Ectodermal cell (in vitro differentiated cells): ENCODE data around the gene ZNF444.
"Not testable (repeated sequence)": the region's sequence is repeated elsewhere in the genome, so short reads cannot be mapped to it uniquely, and the experiment has no call there.

Experiments used
- H3K27ac ChIP-seq: 2 replicates; pipeline ENCODE4 v1.7.0; 2013; ENCODE audit warnings: mild to moderate bottlenecking, low read depth, low read length; ENCODE audit not compliant: insufficient read depth, poor library complexity, severe bottlenecking
- H3K27me3 ChIP-seq: 2 replicates; pipeline ENCODE4 v1.7.0; 2013; ENCODE audit warnings: mild to moderate bottlenecking, low read length; ENCODE audit not compliant: insufficient read depth, control insufficient read depth, poor library complexity, severe bottlenecking
- H3K36me3 ChIP-seq: one replicate; pipeline ENCODE4 v1.7.0; 2013; ENCODE audit warnings: low read length; ENCODE audit not compliant: control insufficient read depth, insufficient read depth
- H3K4me1 ChIP-seq: one replicate; pipeline ENCODE4 v1.7.0; 2013; ENCODE audit warnings: low read length; ENCODE audit not compliant: control insufficient read depth, insufficient read depth
- H3K4me3 ChIP-seq: 2 replicates; pipeline ENCODE4 v1.7.0; 2013; ENCODE audit warnings: low read depth, low read length, control low read depth; ENCODE audit not compliant: insufficient read depth
- H3K9me3 ChIP-seq: 2 replicates; pipeline ENCODE4 v1.7.0; 2013; ENCODE audit warnings: mild to moderate bottlenecking, low read length, moderate library complexity; ENCODE audit not compliant: control insufficient read depth
- WGBS, 2 experiments: methylation state at CpG; one replicate each; pipeline ENCODE4 v1.1.7; 2013; ENCODE audit warnings: missing lambda C conversion rate in 2 of 2; 5-methylcytosine and 5-hydroxymethylcytosine counted together

ZNF444 gene

DNA sequence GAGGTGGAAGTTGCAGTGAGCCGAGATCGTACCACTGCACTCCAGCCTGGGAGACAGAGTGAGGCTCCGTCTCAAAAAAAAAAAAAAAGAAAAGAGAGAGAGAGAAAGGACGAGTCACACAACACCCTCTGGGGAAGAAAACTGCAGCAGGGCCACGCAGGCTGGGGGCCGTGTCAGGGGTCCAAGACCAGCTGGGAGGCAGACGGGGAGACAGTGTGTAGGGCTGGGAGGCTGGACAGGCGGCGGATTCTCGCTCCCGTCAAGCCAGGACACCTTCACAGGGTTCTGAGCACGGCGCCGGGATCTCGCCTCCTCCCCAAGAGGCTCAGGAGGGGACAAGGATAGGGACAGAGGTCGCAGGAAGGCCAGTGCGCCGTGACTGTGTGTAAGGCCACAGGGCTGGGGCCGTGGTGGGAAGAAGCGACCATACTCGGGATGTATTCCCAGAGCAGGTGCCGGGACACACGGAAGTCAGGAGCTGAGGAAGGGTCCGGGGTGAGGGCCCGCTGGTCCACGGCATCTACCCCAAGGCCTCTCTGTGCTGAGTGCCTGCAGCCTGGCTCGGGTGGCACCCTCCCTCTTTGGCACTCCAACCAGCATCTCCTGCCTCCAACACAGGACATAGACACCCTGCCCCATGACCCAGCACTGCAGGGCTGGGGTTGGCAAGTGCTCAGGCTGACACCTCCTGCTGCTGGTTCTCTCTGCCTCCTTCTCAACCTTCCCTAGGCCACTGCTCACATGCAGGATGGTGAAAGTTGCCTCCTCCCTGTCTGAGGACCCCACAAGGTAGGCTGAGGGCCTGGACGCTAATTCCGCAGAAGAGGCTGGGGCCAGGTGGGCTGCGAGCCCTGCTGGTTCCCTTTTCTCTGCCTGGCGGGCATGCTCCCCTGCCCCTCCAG, 41.2 kb upstream of the ZNF444 start:
- Histone ChIP-seq H3K4me3 (no peak overlapping the region), H3K4me1 (no peaks in the 10 kb centered on the region), H3K9me3 (no peaks in the 10 kb centered on the region), H3K27me3 (no peaks in the 10 kb centered on the region), H3K36me3 (peaks cover 21% of the 10 kb centered on the region), H3K27ac (no peak overlapping the region)
- WGBS, 2 experiments = 93% methylated on average over 31 of the region's 31 CpGs

DNA sequence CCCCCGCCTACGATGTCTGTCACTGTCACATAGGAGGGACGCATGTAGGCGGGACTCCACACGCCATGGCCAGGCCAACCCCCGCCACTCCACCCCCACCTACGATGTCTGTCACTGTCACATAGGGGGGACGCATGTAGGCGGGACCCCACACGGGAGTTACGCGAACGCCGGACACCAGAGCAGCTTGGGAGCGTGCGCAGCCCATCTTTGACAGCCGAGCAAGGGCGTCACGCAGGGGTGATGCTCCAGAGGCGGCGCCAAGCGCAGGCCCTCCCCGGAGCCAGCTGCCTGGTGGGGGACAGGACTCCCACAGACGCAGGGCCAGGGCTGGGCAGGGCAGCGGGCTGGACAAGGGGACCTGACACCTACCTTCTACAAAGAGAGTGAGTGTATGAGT, 40.0 kb upstream of the ZNF444 start:
- WGBS, 2 experiments = 89% methylated on average over 25 of the region's 25 CpGs
- Histone ChIP-seq H3K27me3 (no peaks in the 10 kb centered on the region), H3K9me3 (no peaks in the 10 kb centered on the region), H3K4me1 (peaks cover 11% of the 10 kb centered on the region), H3K4me3 (no peak overlapping the region), H3K36me3 (peaks cover 19% of the 10 kb centered on the region), H3K27ac (no peak overlapping the region)

GRCh38 chr19:56101746-56102535, 39.1 kb upstream of the ZNF444 start:
- Histone ChIP-seq H3K27me3 (no peaks in the 10 kb centered on the region), H3K27ac (no peak overlapping the region), H3K4me1 (peaks cover 13% of the 10 kb centered on the region), H3K9me3 (no peaks in the 10 kb centered on the region), H3K36me3 (peaks cover 19% of the 10 kb centered on the region), H3K4me3 (no peak overlapping the region)
- WGBS, 2 experiments = 96 to 97% methylated on average over 34 of the region's 34 CpGs

DNA sequence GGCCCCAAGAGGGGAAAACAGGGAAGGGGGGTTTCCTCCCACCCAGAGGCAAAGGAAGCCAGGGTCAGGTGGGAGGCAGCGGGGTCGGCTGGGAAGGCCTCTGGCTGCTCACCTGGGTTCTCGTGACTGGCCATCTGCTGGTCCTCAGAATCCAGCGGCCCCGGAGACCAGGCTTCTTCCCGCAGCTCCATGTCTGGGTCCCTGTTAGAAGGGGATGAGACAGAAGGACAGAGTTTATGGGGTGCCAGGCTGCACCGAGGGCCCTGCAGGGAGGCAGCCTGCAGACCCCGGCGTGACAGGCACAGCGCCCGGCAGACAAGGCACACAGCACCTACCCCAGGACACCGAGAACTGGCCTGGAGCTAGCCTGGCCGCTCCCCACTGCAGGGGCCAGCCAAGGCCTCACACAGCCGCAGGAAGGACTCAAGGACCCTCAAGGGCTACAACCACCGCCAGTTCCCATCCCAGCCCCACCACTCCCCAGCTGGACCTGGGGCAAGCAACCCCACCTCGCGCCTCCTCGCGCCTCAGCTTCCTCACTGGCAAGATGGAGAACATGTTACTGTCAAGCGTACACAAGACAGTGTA, 38.0 kb upstream of the ZNF444 start:
- no peak overlapping the region for H3K4me3 ChIP-seq
- no peak overlapping the region for H3K27ac ChIP-seq
- H3K9me3 ChIP-seq = no peaks in the 10 kb centered on the region
- no peaks in the 10 kb centered on the region for H3K27me3 ChIP-seq
- WGBS, 2 experiments = 94% methylated on average over 20 of the region's 20 CpGs
- H3K36me3 ChIP-seq = peaks cover 19% of the 10 kb centered on the region
- peaks cover 17% of the 10 kb centered on the region for H3K4me1 ChIP-seq

GRCh38 chr19:56104423-56104822, 36.7 kb upstream of the ZNF444 start:
- Histone ChIP-seq H3K4me1 (peaks cover 30% of the 10 kb centered on the region), H3K27me3 (no peaks in the 10 kb centered on the region), H3K4me3 (no peak overlapping the region), H3K27ac (no peak overlapping the region), H3K36me3 (peaks cover 13% of the 10 kb centered on the region), H3K9me3 (no peaks in the 10 kb centered on the region)
- WGBS, 2 experiments = 95 to 97% methylated on average over 29 of the region's 29 CpGs

- no peaks in the 10 kb centered on the region for H3K9me3 ChIP-seq
These were observed 35.9 kb upstream of the ZNF444 start for GRCh38 chr19:56105090-56105701.

GRCh38 chr19:56105831-56106396, 35.2 kb upstream of the ZNF444 start:
- not testable (repeated sequence) for H3K36me3 ChIP-seq, H3K27me3 ChIP-seq, H3K4me3 ChIP-seq, H3K9me3 ChIP-seq
- H3K27ac ChIP-seq = peak overlapping the region; percentile 88
- peaks cover 36% of the 10 kb centered on the region for H3K4me1 ChIP-seq
- 96% methylated on average over 61 of the region's 61 CpGs for WGBS, 2 experiments

More at GRCh38 chr19:56105090-56105701, 35.9 kb upstream of the ZNF444 start:
- peak overlapping the region; percentile 88 for H3K27ac ChIP-seq
- no peak overlapping the region for H3K4me3 ChIP-seq
- no peaks in the 10 kb centered on the region for H3K27me3 ChIP-seq
- WGBS, 2 experiments = 31 to 38% methylated on average over 21 of the region's 22 CpGs
- H3K36me3 ChIP-seq = peaks cover 9% of the 10 kb centered on the region
- peaks cover 30% of the 10 kb centered on the region for H3K4me1 ChIP-seq

DNA sequence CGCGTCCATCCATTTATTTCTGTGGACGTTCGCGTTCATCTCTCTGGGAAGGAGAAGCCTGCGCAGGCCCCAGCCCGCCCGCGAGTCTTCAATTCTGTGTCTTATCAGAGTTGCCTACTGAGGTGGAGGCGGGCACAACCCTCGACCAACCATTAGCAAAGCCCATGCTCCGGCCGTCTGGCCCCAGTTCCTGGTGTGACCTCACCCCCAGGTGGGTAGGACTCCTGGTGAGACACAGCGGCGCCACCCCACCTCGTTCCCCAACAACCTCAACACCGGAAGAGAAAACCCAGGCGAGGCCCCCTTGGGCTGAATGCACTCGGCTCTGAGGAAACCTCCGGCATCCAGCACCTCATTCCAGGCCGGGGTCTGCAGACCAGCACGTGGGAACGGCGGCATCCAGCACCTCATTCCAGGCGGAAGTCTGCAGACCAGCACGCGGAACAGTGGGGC, 34.7 kb upstream of the ZNF444 start:
- H3K9me3 ChIP-seq = no peaks in the 10 kb centered on the region
- H3K27me3 ChIP-seq = no peaks in the 10 kb centered on the region
- H3K4me3 ChIP-seq = no peak overlapping the region
- H3K36me3 ChIP-seq = peaks cover 7% of the 10 kb centered on the region
- WGBS, 2 experiments = 91% methylated on average over 27 of the region's 27 CpGs
- H3K27ac ChIP-seq = no peak overlapping the region
- peaks cover 41% of the 10 kb centered on the region for H3K4me1 ChIP-seq

DNA sequence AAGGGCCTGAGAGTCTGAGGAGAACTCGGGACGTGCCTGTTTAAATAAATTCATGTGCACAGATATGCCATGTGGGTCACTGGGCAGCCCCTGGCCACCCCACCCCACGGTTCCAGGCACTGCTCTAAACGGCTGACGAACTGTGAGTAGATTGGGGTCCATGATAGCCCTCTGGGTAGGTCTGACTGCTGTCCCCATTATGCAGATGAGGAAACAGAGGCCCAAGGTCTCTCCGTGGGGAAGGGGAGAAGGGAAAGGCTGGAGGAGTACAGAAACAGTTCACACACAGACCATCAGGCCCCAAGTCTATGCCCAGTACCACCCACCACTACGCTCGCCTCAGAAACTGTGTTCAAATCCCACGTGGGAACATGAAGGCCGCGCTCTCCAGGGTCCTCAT, 34.1 kb upstream of the ZNF444 start:
- Histone ChIP-seq H3K9me3 (no peaks in the 10 kb centered on the region), H3K4me3 (no peak overlapping the region), H3K27me3 (no peaks in the 10 kb centered on the region), H3K4me1 (peaks cover 47% of the 10 kb centered on the region), H3K36me3 (peaks cover 1% of the 10 kb centered on the region), H3K27ac (no peak overlapping the region)
- 90 to 92% methylated on average over 11 of the region's 11 CpGs for WGBS, 2 experiments
